DMS 273 (cell line): ENCODE measurements around the gene FTO.
"Not testable (repeated sequence)": the region's sequence is repeated elsewhere in the genome, so short reads cannot be mapped to it uniquely, and the experiment has no call there.

Experiments used
- DNase-seq: peaks from one replicate; lab custom pipeline; 2025; ENCODE audit not compliant: unreplicated experiment; lab: John Stamatoyannopoulos, UW

The FTO gene

DNA sequence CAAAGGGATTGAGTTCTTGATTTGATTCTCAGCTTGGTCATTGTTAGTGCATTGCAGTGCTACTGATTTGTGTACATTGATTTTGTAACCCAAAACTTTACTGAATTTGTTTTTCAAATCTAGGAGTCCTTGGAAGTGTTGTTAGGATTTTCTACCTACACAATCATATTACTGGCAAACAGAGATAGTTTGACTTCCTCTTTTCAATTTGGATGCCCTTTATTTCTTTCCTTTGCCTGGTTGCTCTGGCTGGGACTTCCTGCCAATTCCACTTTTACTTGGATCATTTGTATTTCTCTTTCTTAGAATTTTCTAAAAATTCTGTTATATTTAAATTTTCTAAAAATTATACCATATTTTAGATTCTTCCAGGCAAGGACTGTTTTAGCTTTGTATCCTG is 151.1 kb downstream of the FTO start:
- DNase-seq = no peak

DNA sequence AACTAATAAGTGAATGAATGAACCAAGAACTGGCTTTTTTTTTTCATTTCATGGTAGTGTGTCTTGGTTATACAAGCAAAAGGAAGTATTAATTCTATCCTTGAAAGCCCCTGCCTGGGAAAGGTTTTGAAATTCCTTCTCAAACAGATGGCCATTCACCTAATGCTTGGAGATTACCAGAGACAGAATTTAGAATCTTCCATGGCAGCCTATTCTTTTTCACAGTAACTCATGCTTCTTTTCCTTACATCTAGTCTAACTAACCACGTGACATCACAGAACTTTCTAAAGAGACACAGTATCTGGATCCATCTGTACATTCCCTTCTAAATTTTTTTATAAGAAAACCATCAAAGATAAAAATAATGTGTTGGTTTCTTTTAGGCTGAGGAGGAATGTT is 151.6 kb downstream of the FTO start:
- DNase-seq = no peak

DNA sequence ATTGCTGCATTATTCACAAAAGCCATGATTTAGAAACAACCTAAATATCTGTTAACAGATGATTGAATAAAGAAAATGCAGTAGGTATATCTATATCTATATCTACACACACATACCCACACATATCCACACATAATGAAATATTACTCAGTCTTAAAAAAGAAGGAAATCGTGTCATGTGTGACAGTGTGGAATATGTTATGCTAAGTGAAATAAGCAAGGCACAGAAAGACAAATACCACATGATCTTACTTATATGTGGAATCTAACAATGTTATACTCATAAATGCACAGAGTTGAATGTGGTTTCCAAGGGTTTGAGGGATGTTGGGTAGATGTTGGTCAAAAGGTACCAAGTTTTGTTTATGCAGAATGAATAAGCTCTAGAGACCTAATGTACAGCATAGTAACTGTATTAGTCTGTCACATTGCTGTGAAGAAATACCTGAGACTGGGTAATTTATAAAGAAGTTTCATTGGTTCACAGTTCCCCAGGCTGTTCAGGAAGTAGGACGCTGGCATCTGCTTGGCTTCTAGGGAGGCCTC is 156.1 kb downstream of the FTO start:
- DNase-seq = no peak

DNA sequence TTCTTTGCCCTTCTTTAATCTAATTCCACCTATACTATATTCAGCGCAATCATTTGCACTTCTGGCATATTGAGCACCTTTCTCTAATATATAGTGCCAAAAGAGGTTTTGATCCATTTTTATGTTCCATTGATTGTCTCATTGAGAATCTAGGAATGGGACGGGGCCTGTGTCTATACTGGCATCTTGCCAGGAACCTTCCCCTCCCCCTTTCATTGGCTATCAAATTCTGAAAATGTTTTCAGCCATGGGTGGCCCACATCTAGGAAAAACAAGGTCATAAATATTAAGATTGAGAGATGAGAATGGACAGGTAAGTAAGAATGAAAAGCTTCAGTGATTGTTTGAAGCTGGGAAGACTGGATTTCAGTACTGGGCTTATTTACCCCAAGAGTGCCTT is 159.9 kb downstream of the FTO start:
- no peak for DNase-seq

DNA sequence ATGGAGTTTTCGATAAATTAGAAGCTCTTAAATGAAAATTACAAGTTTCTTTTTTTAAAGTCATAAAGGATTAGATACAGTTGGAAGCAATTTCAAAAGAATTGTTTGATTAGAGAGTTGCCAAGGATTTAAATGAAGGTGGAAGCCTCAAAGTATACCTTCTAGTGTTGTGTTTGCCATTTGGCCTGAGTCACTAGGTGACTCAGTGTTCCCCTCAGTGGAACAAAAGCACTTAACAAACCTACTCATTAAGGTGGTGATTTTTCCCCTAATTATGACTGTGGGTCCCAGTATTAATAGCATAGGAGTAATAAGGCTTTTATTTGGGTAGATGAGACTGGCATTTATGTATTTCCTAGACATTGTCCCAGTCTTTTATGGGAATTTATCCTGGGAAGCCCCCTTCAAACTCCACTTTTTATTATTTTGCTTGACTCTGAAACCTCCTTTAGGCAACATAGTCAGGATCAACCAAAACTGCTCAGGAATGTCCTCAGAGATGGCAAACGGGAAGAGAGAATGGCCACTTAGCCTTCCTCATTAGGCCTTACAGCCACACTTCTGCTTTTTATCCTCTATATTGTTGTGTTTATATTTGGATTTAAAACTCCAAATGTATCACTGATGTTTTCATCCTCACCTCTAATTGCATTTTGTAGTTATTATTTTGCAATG is 161.0 kb downstream of the FTO start:
- no peak for DNase-seq

GRCh38 chr16:53865494-53865863 is 161.5 kb downstream of the FTO start:
- no peak for DNase-seq

- no peak for DNase-seq
Measured at GRCh38 chr16:53866520-53866919, 162.6 kb downstream of the FTO start.

DNA sequence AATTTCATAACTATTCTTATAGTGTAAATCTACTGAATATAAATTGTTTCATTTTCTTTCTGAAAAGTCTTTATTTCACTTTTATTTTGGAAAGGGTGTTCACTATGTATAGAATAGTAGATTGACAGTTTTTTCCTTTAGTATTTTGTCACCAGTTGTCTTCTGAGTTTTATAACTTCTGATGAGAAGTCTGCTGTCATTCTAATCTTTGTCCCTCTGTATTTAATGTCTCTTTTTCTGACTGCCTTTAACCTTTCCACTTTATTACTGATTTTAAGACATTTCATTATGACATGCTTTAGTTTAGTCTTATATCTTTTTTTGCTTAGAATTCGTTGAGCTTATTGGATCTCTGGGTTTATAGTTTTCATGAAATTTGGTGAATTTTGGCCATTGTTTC is 166.9 kb downstream of the FTO start:
- DNase-seq = no peak

- no peak for DNase-seq
Measured at GRCh38 chr16:53872248-53873221, 168.6 kb downstream of the FTO start.

- DNase-seq = peak; percentile 6
Measured at GRCh38 chr16:53876811-53877210, 172.9 kb downstream of the FTO start.

DNA sequence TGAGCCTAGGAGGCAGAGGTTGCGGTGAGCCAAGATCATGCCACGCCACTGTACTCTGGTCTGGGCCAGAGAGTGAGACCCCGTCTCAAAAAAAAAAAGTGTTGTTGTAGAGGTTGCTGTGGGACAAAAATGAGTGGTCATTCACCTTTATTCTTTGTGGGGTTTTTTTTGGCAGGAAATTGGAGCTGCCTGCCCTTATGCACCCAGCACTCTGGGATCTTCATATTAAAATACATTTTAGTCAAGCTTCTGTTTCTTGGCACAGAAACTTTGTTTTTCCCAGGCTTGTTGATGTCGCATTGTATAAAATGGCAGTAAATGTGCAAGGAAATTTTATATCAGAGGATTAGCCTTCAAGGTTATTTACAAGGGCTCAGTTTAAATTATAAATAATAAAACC is 174.3 kb downstream of the FTO start:
- DNase-seq = no peak

GRCh38 chr16:53881371-53881770 is 177.4 kb downstream of the FTO start:
- DNase-seq = no peak

- DNase-seq = peak; percentile 3
Measured at GRCh38 chr16:53882310-53882709, 178.4 kb downstream of the FTO start.

- no peak for DNase-seq
Measured at GRCh38 chr16:53884748-53885147, 180.8 kb downstream of the FTO start.

DNA sequence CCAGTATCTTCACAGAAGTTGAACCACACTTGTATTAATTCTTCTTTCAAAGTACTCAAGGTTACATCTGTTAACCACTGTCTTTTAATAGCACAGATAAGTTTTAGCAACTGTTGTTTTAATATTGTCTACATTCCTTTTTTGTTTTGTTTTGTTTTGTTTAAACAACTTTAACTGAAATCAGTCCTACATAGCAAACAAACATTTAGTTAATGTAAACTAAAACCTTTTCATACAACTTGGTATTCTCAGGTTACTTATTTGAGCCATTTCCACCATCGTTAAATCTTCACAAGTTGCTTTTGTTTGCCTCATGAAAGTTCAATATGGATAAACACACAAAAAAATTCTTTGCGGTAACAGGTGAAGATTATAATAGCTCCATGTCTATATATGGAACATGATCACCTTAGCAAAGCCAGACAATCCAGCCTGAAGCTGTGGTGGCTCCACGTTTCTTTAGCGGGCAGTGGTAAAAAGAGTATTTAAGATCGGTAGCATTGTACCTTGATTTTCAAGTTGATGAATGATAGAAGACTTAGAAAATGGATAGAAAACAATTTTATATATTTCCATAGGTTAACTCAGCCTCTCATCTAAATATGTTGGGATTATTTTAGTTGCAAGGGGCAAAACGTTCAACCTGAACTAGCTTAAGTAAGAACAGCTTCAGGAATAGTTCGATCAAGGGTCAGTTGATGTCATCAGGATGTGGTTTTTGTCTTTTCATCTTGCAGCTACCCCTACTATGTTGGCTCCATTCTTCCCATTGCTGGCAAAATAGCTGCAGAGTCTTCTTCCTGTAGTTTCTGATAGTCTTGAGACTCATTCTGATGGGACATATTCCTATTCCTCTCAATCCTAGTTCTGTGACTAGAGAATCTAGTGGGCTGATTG is 182.8 kb downstream of the FTO start:
- DNase-seq = no peak

- no peak for DNase-seq
Measured at GRCh38 chr16:53888222-53888621, 184.3 kb downstream of the FTO start.

GRCh38 chr16:53890877-53891276 is 186.9 kb downstream of the FTO start:
- not testable (repeated sequence) for DNase-seq

DNA sequence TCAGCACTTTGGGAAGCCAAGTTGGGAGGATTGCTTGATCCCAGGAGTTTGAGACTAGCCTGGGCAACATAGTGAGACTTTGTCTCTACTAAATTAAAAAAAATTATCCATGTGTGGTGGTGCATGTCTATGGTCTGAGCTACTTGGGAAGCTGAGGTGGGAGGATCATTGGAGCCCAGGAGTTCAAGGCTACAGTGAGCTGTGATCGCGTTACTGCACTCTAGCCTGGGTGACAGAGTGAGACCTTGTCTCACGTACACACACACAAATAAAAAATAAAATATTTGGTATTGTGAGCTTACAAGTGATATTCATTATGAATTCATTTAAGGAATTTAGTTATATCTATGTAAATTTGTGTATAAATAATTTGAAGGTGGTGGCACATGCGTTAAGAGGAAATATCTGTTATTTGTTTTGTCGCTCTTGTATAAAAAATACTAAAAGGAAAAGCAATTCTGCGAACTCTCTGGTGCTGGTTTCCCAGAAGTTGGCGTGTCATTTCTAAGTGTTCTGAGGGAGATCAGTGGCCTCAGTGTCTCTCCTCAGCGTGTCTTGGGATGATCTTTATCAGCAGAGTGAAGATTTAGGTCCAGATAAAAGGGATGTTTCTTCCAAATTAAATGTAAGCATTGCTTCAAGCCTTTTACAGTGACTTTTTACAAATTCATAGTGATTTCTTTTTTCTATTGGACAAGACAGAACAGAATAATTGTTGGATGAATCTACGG is 187.6 kb downstream of the FTO start:
- no peak for DNase-seq

GRCh38 chr16:53892155-53892554 is 188.2 kb downstream of the FTO start:
- peak; percentile 77 for DNase-seq

- DNase-seq = peak; percentile 12
Measured at GRCh38 chr16:53893731-53894435, 189.9 kb downstream of the FTO start.
